Measurements from ENCODE around the gene RAB6D. TPM values are rescaled to one million over a fixed set of nuclear protein-coding genes. Genes with fewer than 3 reads are reported as not detected.

Gene RAB6D
- total RNA-seq, 1 experiment from 2014 or later, result not detected

DNA sequence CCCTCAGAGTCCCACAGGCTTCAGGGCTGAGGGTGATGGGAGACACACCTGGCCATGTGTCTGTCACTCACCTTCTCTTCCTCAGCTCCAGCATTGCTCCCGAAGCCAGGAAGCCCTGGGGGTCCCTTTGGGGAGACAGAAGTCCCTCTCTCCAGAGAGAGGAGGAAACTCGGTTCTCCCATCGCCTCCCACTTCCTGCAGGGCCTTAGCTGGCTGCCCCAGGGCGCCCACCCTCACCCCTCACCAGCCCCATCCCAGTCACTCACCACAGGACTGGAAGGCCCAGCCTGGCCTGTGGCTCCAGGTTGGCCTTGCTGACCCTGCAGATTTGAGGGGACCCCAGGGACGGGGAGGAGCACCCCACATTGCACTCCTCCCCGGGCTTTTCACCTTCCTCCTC lies 2.7 kb upstream of the RAB6D start:
- Histone ChIP-seq H3T11ph (ENCODE audit: low read length) (no peak overlapping the region), H2BK20ac (ENCODE audit: low read depth, low read length, poor library complexity, severe bottlenecking) (no peak overlapping the region), H3K9me3 (ENCODE audit: control insufficient read depth, low read depth, low read length) (no peaks in the 10 kb centered on the region), H3K23ac (ENCODE audit: insufficient read length, low read depth, low read length) (no peak overlapping the region), H3K9ac (ENCODE audit: extremely low read depth, insufficient read length, low read length) (no peak overlapping the region), H4K8ac (replicated peaks; ENCODE audit: insufficient read length, low read depth, low read length) (no peak overlapping the region), H2BK5ac (ENCODE audit: insufficient read length, low read length) (no peak overlapping the region), H3K79me2 (ENCODE audit: insufficient read depth, low read length) (no peaks in the 10 kb centered on the region), H2AFZ (ENCODE audit: low read length) (no peak overlapping the region), H3K79me1 (ENCODE audit: insufficient read depth, low read depth, low read length, poor library complexity, severe bottlenecking) (no peaks in the 10 kb centered on the region), H3K4me1 (ENCODE audit: insufficient read depth, low read length) (no peaks in the 10 kb centered on the region), H3K4me2 (ENCODE audit: insufficient read depth, insufficient read length, low read length) (no peak overlapping the region), H3K18ac (ENCODE audit: insufficient read length, low read depth, low read length) (no peak overlapping the region), H3K56ac (ENCODE audit: insufficient read length, low read depth, low read length) (no peak overlapping the region), H4K91ac (ENCODE audit: insufficient read length, low read depth, low read length) (no peak overlapping the region), H3K27me3 (ENCODE audit: insufficient read depth, low read length) (peaks cover 3% of the 10 kb centered on the region; the same call in 1 of the 2 replicates), H2BK120ac (ENCODE audit: low read depth, low read length, poor library complexity, severe bottlenecking) (no peak overlapping the region), H4K20me1 (ENCODE audit: control insufficient read depth, insufficient read depth, insufficient read length) (no peaks in the 10 kb centered on the region), H3K23me2 (ENCODE audit: insufficient read length, low read depth, low read length, poor library complexity, severe bottlenecking) (no peaks in the 10 kb centered on the region), H3K4ac (ENCODE audit: low read depth, low read length) (no peak overlapping the region), H2AK5ac (ENCODE audit: insufficient read length, low read length) (no peak overlapping the region), H2BK12ac (ENCODE audit: insufficient read length, low read depth, low read length) (no peak overlapping the region), H3K14ac (ENCODE audit: insufficient read depth, low read length) (no peak overlapping the region), H2BK15ac (ENCODE audit: low read depth, low read length) (no peak overlapping the region), H3K27ac (ENCODE audit: insufficient read length, low read depth, low read length) (no peak overlapping the region), H4K5ac (ENCODE audit: insufficient read length, low read depth, low read length) (no peak overlapping the region)
- DNase-seq, result no peak
- Mint-ChIP-seq H3K36me3 (ENCODE audit: insufficient read depth in 1 of 3, low read depth in 3 of 3) (no peaks in the 10 kb centered on the region), H3K27ac (no peak overlapping the region), H3K9me3 (no peaks in the 10 kb centered on the region; a peak in 1 of 5 replicates), H3K4me3 (no peak overlapping the region), H3K4me1 (peaks cover 4 to 15% of the 10 kb centered on the region in 2 experiments), H3K27me3 (ENCODE audit: low read depth) (peaks cover 46% of the 10 kb centered on the region)
- no peak for TF ChIP-seq CTCF (conservative IDR thresholded peaks at IDR 0.05)
- no CpG with 5 or more reads among the region's 6 CpGs for WGBS (ENCODE audit: extremely low coverage, insufficient read length, low lambda C conversion rate)

Data from H9 (cell line).